DND-41 (cell line): ENCODE results near the gene CIAO1.

Source experiments
- CTCF ChIP-seq: IDR thresholded peaks from 2 replicates; pipeline ENCODE4 v1.5.1; 2012; ENCODE audit warnings: borderline replicate concordance, low read length, moderate library complexity, mild to moderate bottlenecking; ENCODE audit not compliant: poor library complexity, severe bottlenecking; ENCODE audit errors: extremely low read depth
- EZH2 ChIP-seq: IDR thresholded peaks from 3 replicates; pipeline ENCODE4 v1.6.1; 2012; ENCODE audit warnings: borderline replicate concordance, low read depth, mild to moderate bottlenecking, moderate library complexity, low read length, inconsistent platforms; ENCODE audit not compliant: severe bottlenecking

GRCh38 chr2:96271995-96272394 lies 6.0 kb downstream of the CIAO1 start:
- TF ChIP-seq CTCF (no peak), EZH2 (no peak)
